ENCODE results near the gene BABAM2. TPM values are rescaled to one million over a fixed set of nuclear protein-coding genes. Genes with fewer than 3 reads are reported as not detected.

The BABAM2 gene
- total RNA-seq, 2 donors from 2014 or later, result 32.2 to 33.5 TPM

- Histone ChIP-seq H3K9me3 (no peaks in the 10 kb centered on the region), H3K27ac (no peak overlapping the region), H3K4me1 (peaks cover 9% of the 10 kb centered on the region), H3K9ac (ENCODE audit: low read depth in 2 of 2, low read length in 2 of 2) (no peak overlapping the region), H3K36me3 (no peaks in the 10 kb centered on the region), H3K27me3 (no peaks in the 10 kb centered on the region), H3K4me3 (no peak overlapping the region)
- no peak for DNase-seq
- no peak for TF ChIP-seq CTCF (IDR thresholded peaks at IDR 0.05)
- intact Hi-C loops (cut with DNase I), result no loop called here
Measured at GRCh38 chr2:27921424-27921823, 30.9 kb downstream of the BABAM2 start.

- Histone ChIP-seq H3K9me3 (no peaks in the 10 kb centered on the region), H3K27me3 (no peaks in the 10 kb centered on the region), H3K4me1 (peaks cover 9% of the 10 kb centered on the region), H3K9ac (ENCODE audit: low read depth in 2 of 2, low read length in 2 of 2) (no peak overlapping the region), H3K4me3 (no peak overlapping the region), H3K36me3 (no peaks in the 10 kb centered on the region), H3K27ac (no peak overlapping the region)
- intact Hi-C loops (cut with DNase I), result no loop called here
- no peak for TF ChIP-seq CTCF (IDR thresholded peaks at IDR 0.05)
- no peak for DNase-seq
Measured at GRCh38 chr2:27921880-27922547, 31.5 kb downstream of the BABAM2 start.

GRCh38 chr2:27922842-27923241, 32.3 kb downstream of the BABAM2 start:
- Histone ChIP-seq H3K4me1 (peaks cover 9% of the 10 kb centered on the region), H3K9ac (ENCODE audit: low read depth in 2 of 2, low read length in 2 of 2) (no peak overlapping the region), H3K9me3 (no peaks in the 10 kb centered on the region), H3K36me3 (no peaks in the 10 kb centered on the region), H3K27ac (no peak overlapping the region), H3K27me3 (no peaks in the 10 kb centered on the region), H3K4me3 (no peak overlapping the region)
- no peak for TF ChIP-seq CTCF (IDR thresholded peaks at IDR 0.05)
- intact Hi-C loops (cut with DNase I), result no loop called here
- no peak for DNase-seq

- no peak overlapping the region for H3K4me3 ChIP-seq
- DNase-seq, result no peak
- H3K36me3 ChIP-seq, result no peaks in the 10 kb centered on the region
- no peaks in the 10 kb centered on the region for H3K27me3 ChIP-seq
- H3K9ac ChIP-seq (ENCODE audit: low read depth in 2 of 2, low read length in 2 of 2), result no peak overlapping the region
- H3K4me1 ChIP-seq, result peaks cover 5% of the 10 kb centered on the region
- no peaks in the 10 kb centered on the region for H3K9me3 ChIP-seq
- no peak overlapping the region for H3K27ac ChIP-seq
- intact Hi-C loops (cut with DNase I), result no loop called here
- TF ChIP-seq CTCF (IDR thresholded peaks at IDR 0.05), result no peak
Measured at GRCh38 chr2:27925766-27926472, 35.4 kb downstream of the BABAM2 start.

GRCh38 chr2:27929916-27930486, 39.5 kb downstream of the BABAM2 start:
- no peak for TF ChIP-seq CTCF (IDR thresholded peaks at IDR 0.05)
- H3K36me3 ChIP-seq, result no peaks in the 10 kb centered on the region
- peak overlapping the region in 1 of 2 donors; percentile 59 for H3K9ac ChIP-seq (ENCODE audit: low read depth in 2 of 2, low read length in 2 of 2)
- H3K9me3 ChIP-seq, result no peaks in the 10 kb centered on the region
- intact Hi-C loops (cut with DNase I), result no loop called here
- peak overlapping the region; percentile 76 for H3K27ac ChIP-seq
- H3K27me3 ChIP-seq, result no peaks in the 10 kb centered on the region
- H3K4me1 ChIP-seq, result no peaks in the 10 kb centered on the region
- peak; percentile 52 for DNase-seq
- H3K4me3 ChIP-seq, result no peak overlapping the region
